Measurements from ENCODE around the gene GDPD5. TPM values are rescaled to one million over a fixed set of nuclear protein-coding genes. Genes with fewer than 3 reads are reported as not detected.

GDPD5 gene
- total and polyA plus RNA-seq, 9 of the 15 experiments (the other 6 are each of a cell fraction or from before 2014, with no cell fraction given), result 0.32 to 27.3 (median 8.0) TPM

DNA sequence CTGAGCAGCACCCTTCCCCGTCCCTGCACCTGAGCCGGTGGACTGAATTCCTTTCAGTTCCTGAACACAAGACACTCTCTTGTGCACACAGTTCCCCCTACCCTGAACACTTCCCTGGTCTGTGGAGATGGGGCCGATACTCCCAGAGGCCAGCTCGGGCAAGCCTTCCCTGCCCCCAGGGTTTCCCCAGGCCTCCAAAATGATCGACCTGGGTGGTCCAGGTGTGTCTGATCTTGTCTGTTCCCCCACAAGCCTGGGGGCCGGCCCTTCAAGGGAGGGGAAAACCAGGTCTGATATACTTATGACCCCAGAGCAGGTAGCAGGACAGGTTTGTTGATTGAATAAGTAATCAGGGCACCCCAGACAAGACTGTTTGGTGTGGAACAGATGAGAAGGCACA is 52.1 kb downstream of the GDPD5 start:
- POLR2A ChIA-PET, result interaction anchor here (0.5 kb wide), 1 partner anchor 60 kb away, joined by 6 read pairs; no protein-coding TSS in a partner anchor
- CTCF ChIA-PET (ENCODE audit: low intra/inter-chr PET ratio), result no interaction called here
- no peaks in the 10 kb centered on the region for H3K79me2 ChIP-seq (ENCODE audit: control insufficient read depth, insufficient read depth, low read length)
- no peaks in the 10 kb centered on the region for H4K20me1 ChIP-seq (replicated peaks; ENCODE audit: control insufficient read depth, insufficient read depth, low read length)
- H3K27me3 ChIP-seq (ENCODE audit: control insufficient read depth in 2 of 2, insufficient read depth in 2 of 2, low read length in 2 of 2), result no peaks in the 10 kb centered on the region
- intact Hi-C loops (cut with micrococcal nuclease), result no loop called here
- H3K9ac ChIP-seq (ENCODE audit: insufficient read depth in 1 of 2, low read depth in 2 of 2, low read length in 2 of 2), result no peak overlapping the region; a peak in 1 of 4 replicates
- no peak overlapping the region for H3K27ac ChIP-seq (ENCODE audit: extremely low read depth, low read depth, low read length)
- peaks cover 4% of the 10 kb centered on the region for H3K9me1 ChIP-seq (ENCODE audit: control insufficient read depth, insufficient read depth, low read length)
- FAIRE-seq (no peak), DNase-seq (ENCODE audit: extremely low read depth in 1 of 4, low spot score in 3 of 4) (no peak), ATAC-seq (no peak)
- no peaks in the 10 kb centered on the region for H3K9me3 ChIP-seq (replicated peaks; ENCODE audit: control insufficient read depth, insufficient read depth, low read depth, low read length)
- H3K4me1 ChIP-seq (replicated peaks in 1 of 2; ENCODE audit: control insufficient read depth in 2 of 2, insufficient read depth in 2 of 2, low read length in 2 of 2), result peaks cover 34% of the 10 kb centered on the region in 2 experiments
- no peaks in the 10 kb centered on the region; the same call in 2 of the 3 replicates for H3K36me3 ChIP-seq (ENCODE audit: control insufficient read depth, insufficient read depth, low read length)
- no peak overlapping the region for H3K4me2 ChIP-seq (ENCODE audit: insufficient read depth, low read length)
- no peak overlapping the region for H3K4me3 ChIP-seq
- no peak overlapping the region for H2AFZ ChIP-seq (ENCODE audit: low read depth, low read length)
- 68% methylated on average over 6 of the region's 6 CpGs for WGBS (ENCODE audit: insufficient coverage, low coverage, missing lambda C conversion rate)
- no TSS peak for BruUV-seq (replicated peaks)
- in situ Hi-C loops (cut with MboI), result no loop called here
- TF ChIP-seq HNRNPL (IDR thresholded peaks at IDR 0.05; ENCODE audit: low read depth, low read length) (no peak), HDAC6 (IDR thresholded peaks at IDR 0.05; ENCODE audit: low read depth, low read length) (no peak), ZSCAN29 (IDR thresholded peaks at IDR 0.05) (no peak), SOX6 (IDR thresholded peaks at IDR 0.05) (no peak), TOE1 (IDR thresholded peaks at IDR 0.05; ENCODE audit: borderline replicate concordance) (no peak), TOE1 (CRISPR knock-in tag; IDR thresholded peaks at IDR 0.05; ENCODE audit: borderline replicate concordance, low read depth) (no peak), ZBTB34 (CRISPR knock-in tag; IDR thresholded peaks at IDR 0.05) (no peak), HEY1 (CRISPR knock-in tag; IDR thresholded peaks at IDR 0.05; ENCODE audit: borderline replicate concordance) (no peak), ILK (tag; IDR thresholded peaks at IDR 0.05; ENCODE audit: borderline replicate concordance, low read depth) (no peak), TCF3 (CRISPR knock-in tag; IDR thresholded peaks at IDR 0.05) (no peak), PCBP2 (IDR thresholded peaks at IDR 0.05; ENCODE audit: low read depth, low read length, poor library complexity, severe bottlenecking) (no peak), ZFP1 (CRISPR knock-in tag; IDR thresholded peaks at IDR 0.05) (no peak)
- TF ChIP-seq, protein P1, sequence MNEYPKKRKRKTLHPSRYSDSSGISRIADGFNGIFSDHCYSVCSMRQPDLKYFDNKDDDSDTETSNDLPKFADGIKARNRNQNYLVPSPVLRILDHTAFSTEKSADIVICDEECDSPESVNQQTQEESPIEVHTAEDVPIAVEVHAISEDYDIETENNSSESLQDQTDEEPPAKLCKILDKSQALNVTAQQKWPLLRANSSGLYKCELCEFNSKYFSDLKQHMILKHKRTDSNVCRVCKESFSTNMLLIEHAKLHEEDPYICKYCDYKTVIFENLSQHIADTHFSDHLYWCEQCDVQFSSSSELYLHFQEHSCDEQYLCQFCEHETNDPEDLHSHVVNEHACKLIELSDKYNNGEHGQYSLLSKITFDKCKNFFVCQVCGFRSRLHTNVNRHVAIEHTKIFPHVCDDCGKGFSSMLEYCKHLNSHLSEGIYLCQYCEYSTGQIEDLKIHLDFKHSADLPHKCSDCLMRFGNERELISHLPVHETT (CRISPR knock-in tag; conservative IDR thresholded peaks at IDR 0.05 in 1 of 2, IDR thresholded peaks at IDR 0.05 in 1 of 2), result no peak
- TF ChIP-seq, protein P2, sequence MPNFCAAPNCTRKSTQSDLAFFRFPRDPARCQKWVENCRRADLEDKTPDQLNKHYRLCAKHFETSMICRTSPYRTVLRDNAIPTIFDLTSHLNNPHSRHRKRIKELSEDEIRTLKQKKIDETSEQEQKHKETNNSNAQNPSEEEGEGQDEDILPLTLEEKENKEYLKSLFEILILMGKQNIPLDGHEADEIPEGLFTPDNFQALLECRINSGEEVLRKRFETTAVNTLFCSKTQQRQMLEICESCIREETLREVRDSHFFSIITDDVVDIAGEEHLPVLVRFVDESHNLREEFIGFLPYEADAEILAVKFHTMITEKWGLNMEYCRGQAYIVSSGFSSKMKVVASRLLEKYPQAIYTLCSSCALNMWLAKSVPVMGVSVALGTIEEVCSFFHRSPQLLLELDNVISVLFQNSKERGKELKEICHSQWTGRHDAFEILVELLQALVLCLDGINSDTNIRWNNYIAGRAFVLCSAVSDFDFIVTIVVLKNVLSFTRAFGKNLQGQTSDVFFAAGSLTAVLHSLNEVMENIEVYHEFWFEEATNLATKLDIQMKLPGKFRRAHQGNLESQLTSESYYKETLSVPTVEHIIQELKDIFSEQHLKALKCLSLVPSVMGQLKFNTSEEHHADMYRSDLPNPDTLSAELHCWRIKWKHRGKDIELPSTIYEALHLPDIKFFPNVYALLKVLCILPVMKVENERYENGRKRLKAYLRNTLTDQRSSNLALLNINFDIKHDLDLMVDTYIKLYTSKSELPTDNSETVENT (CRISPR knock-in tag; IDR thresholded peaks at IDR 0.05), result no peak
- TF ChIP-seq, protein P3, sequence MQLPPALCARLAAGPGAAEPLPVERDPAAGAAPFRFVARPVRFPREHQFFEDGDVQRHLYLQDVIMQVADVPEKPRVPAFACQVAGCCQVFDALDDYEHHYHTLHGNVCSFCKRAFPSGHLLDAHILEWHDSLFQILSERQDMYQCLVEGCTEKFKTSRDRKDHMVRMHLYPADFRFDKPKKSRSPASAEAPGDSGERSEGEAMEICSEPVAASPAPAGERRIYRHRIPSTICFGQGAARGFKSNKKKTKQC (CRISPR knock-in tag; IDR thresholded peaks at IDR 0.05), result no peak
